Mammary epithelial cell (primary cell): ENCODE data around the gene NBEAL1.

Experiments used
- CTCF ChIP-seq, 2 donors: IDR thresholded peaks in 1 of 2; conservative IDR thresholded peaks in 1 of 2; 2 replicates each; pipeline ENCODE4 v1.5.1; 2011 to 2012; ENCODE audit warnings: inconsistent platforms in 2 of 2, low read length in 2 of 2, mild to moderate bottlenecking in 2 of 2, control low read depth in 1 of 2, low read depth in 1 of 2; ENCODE audit not compliant: insufficient read depth in 1 of 2; ENCODE audit errors: extremely low read depth in 1 of 2
- EZH2 ChIP-seq: IDR thresholded peaks from 2 replicates; pipeline ENCODE4 v1.6.1; 2012; ENCODE audit warnings: low read length, inconsistent platforms, borderline replicate concordance

- TF ChIP-seq CTCF (conservative IDR thresholded peaks at IDR 0.05 in 1 of 2, IDR thresholded peaks at IDR 0.05 in 1 of 2; ENCODE audit: extremely low read depth in 1 of 2, insufficient read depth in 1 of 2, low read depth in 1 of 2, low read length in 2 of 2) = no peak
- no peak for TF ChIP-seq EZH2
Measured at GRCh38 chr2:203035879-203036470, 21.3 kb downstream of the NBEAL1 start.
